Cardiac muscle cell (in vitro differentiated cells and primary cell): ENCODE results near the gene SHPK. TPM values are rescaled to one million over a fixed set of nuclear protein-coding genes. Genes with fewer than 3 reads are reported as not detected.

Experiments used
- DNase-seq, 2 donors: peaks; one replicate each; pipeline versions ENCODE4 v3.0.0 to v3.0.0-alpha.2; 2010 to 2017; ENCODE audit warnings: low read depth in 1 of 2, low spot score in 1 of 2
- H3K27ac ChIP-seq: fragments of 200-600 bp; sonication (generic); 2 replicates; pipeline ENCODE4 v1.5.1; 2016
- H3K27me3 ChIP-seq: fragments of 200-600 bp; sonication (generic); 2 replicates; pipeline ENCODE4 v1.6.0; 2016; ENCODE audit warnings: control low read depth
- H3K36me3 ChIP-seq: fragments of 200-600 bp; sonication (generic); 2 replicates; pipeline ENCODE4 v1.5.1; 2016; ENCODE audit warnings: control low read depth
- H3K4me1 ChIP-seq: fragments of 200-600 bp; sonication (generic); 2 replicates; pipeline ENCODE4 v1.8.1; 2017; ENCODE audit warnings: low read depth, mild to moderate bottlenecking, mixed run types
- H3K4me3 ChIP-seq: fragments of 200-600 bp; sonication (generic); 2 replicates; pipeline ENCODE4 v1.5.1; 2016; ENCODE audit warnings: mild to moderate bottlenecking
- H3K9me3 ChIP-seq: fragments of 200-600 bp; sonication (generic); 2 replicates; pipeline ENCODE4 v1.5.1; 2017; ENCODE audit warnings: low read depth, mild to moderate bottlenecking, control low read depth
- CTCF ChIP-seq: IDR thresholded peaks from 2 replicates; pipeline ENCODE4 v1.5.1; 2012; ENCODE audit warnings: low read depth, mild to moderate bottlenecking, low read length
- polyA plus RNA-seq: library from polyadenylated mRNA; unstranded; fragments of >200 nt; fragmentation: Nextera tagmentation; extraction: Ambion mirVana; gene quantifications from 2 replicates; pipeline ENCODE4 v1.2.1, GENCODE V29; 2016
- total RNA-seq: library from RNA; depleted of rRNA; stranded (reverse); fragments of >200 nt; gene quantifications from 2 replicates; pipeline ENCODE4 v1.2.3, GENCODE V29; 2016

Gene SHPK
- total and polyA plus RNA-seq, 2 experiments from 2014 or later = 3.6 to 8.8 TPM

- TF ChIP-seq CTCF = no peak
- H3K4me3 ChIP-seq = no peak overlapping the region
- DNase-seq = no peak
- H3K27ac ChIP-seq = no peak overlapping the region
- peaks cover 53% of the 10 kb centered on the region for H3K36me3 ChIP-seq
- no peaks in the 10 kb centered on the region for H3K27me3 ChIP-seq
- no peaks in the 10 kb centered on the region for H3K9me3 ChIP-seq
- H3K4me1 ChIP-seq = no peaks in the 10 kb centered on the region
Measured at GRCh38 chr17:3621146-3621720, 14.8 kb downstream of the SHPK start.

GRCh38 chr17:3615160-3615870 is 20.7 kb downstream of the SHPK start:
- Histone ChIP-seq H3K9me3 (no peaks in the 10 kb centered on the region), H3K4me1 (no peaks in the 10 kb centered on the region), H3K27ac (no peak overlapping the region), H3K27me3 (no peaks in the 10 kb centered on the region), H3K4me3 (no peak overlapping the region), H3K36me3 (peaks cover 45% of the 10 kb centered on the region)
- no peak for DNase-seq
- TF ChIP-seq CTCF = no peak

GRCh38 chr17:3613124-3613523 is 22.9 kb downstream of the SHPK start:
- Histone ChIP-seq H3K9me3 (no peaks in the 10 kb centered on the region), H3K27ac (no peak overlapping the region), H3K4me1 (no peaks in the 10 kb centered on the region), H3K27me3 (no peaks in the 10 kb centered on the region), H3K36me3 (peaks cover 43% of the 10 kb centered on the region), H3K4me3 (no peak overlapping the region)
- TF ChIP-seq CTCF = no peak
- no peak for DNase-seq

GRCh38 chr17:3610523-3610922 is 25.5 kb downstream of the SHPK start:
- H3K9me3 ChIP-seq = no peaks in the 10 kb centered on the region
- H3K27me3 ChIP-seq = no peaks in the 10 kb centered on the region
- H3K4me1 ChIP-seq = no peaks in the 10 kb centered on the region
- H3K4me3 ChIP-seq = no peak overlapping the region
- no peak for TF ChIP-seq CTCF
- H3K27ac ChIP-seq = no peak overlapping the region
- DNase-seq = no peak
- peaks cover 35% of the 10 kb centered on the region for H3K36me3 ChIP-seq

- peaks cover 35% of the 10 kb centered on the region for H3K36me3 ChIP-seq
- no peaks in the 10 kb centered on the region for H3K9me3 ChIP-seq
- TF ChIP-seq CTCF = no peak
- H3K27me3 ChIP-seq = no peaks in the 10 kb centered on the region
- no peaks in the 10 kb centered on the region for H3K4me1 ChIP-seq
- no peak overlapping the region for H3K4me3 ChIP-seq
- no peak for DNase-seq
- H3K27ac ChIP-seq = no peak overlapping the region
Measured at GRCh38 chr17:3609689-3610088, 26.4 kb downstream of the SHPK start.
